Type B pancreatic cell (in vitro differentiated cells): Measurements from ENCODE around the gene PCMT1. TPM values are rescaled to one million over a fixed set of nuclear protein-coding genes. Genes with fewer than 3 reads are reported as not detected.

Experiments
- DNase-seq: peaks from one replicate; pipeline ENCODE4 v3.0.0; 2021; ENCODE audit warnings: mixed read lengths; ENCODE audit not compliant: unreplicated experiment; ENCODE audit errors: extremely low spot score
- H3K27ac Mint-ChIP-seq: 2 replicates; pipeline ENCODE4 v1.8.0; 2021; ENCODE audit warnings: mild to moderate bottlenecking, mixed read lengths
- H3K27me3 Mint-ChIP-seq: 2 replicates; pipeline ENCODE4 v1.8.0; 2021; ENCODE audit warnings: mixed read lengths
- H3K36me3 Mint-ChIP-seq: 2 replicates; pipeline ENCODE4 v1.8.0; 2021; ENCODE audit warnings: mixed read lengths
- H3K4me1 Mint-ChIP-seq: one replicate; pipeline ENCODE4 v1.8.0; 2021; ENCODE audit warnings: mixed read lengths; ENCODE audit not compliant: unreplicated experiment
- H3K4me3 Mint-ChIP-seq: 2 replicates; pipeline ENCODE4 v1.8.0; 2021; ENCODE audit warnings: mild to moderate bottlenecking, mixed read lengths
- H3K9me3 Mint-ChIP-seq: 2 replicates; pipeline ENCODE4 v1.8.0; 2021; ENCODE audit warnings: mixed read lengths
- CTCF ChIP-seq: fragments of 200-600 bp; sonication (generic); conservative IDR thresholded peaks from 2 replicates; pipeline ENCODE4 v1.5.0; 2021; ENCODE audit warnings: antibody characterized with exemption, mild to moderate bottlenecking
- total RNA-seq: library from RNA; stranded (reverse); gene quantifications from 2 replicates; pipeline ENCODE4 v1.2.1, GENCODE V29; 2021; ENCODE audit warnings: low replicate concordance

PCMT1 gene
- total RNA-seq, 1 donor from 2014 or later: 61.2 TPM

GRCh38 chr6:149725785-149726184, 23.8 kb upstream of the PCMT1 start:
- DNase-seq: no peak
- TF ChIP-seq CTCF: no peak
- Mint-ChIP-seq H3K36me3 (peaks cover 4% of the 10 kb centered on the region), H3K4me3 (no peak overlapping the region), H3K4me1 (peaks cover 4% of the 10 kb centered on the region), H3K9me3 (no peaks in the 10 kb centered on the region), H3K27me3 (no peaks in the 10 kb centered on the region), H3K27ac (no peak overlapping the region)

- Mint-ChIP-seq H3K4me1 (peaks cover 4% of the 10 kb centered on the region), H3K27me3 (no peaks in the 10 kb centered on the region), H3K9me3 (no peaks in the 10 kb centered on the region), H3K27ac (no peak overlapping the region), H3K4me3 (no peak overlapping the region), H3K36me3 (peaks cover 4% of the 10 kb centered on the region)
- TF ChIP-seq CTCF: no peak
- no peak for DNase-seq
These were observed 21.6 kb upstream of the PCMT1 start for GRCh38 chr6:149727793-149728498.

GRCh38 chr6:149728499-149729234, 20.9 kb upstream of the PCMT1 start:
- Mint-ChIP-seq H3K36me3 (peaks cover 4% of the 10 kb centered on the region), H3K4me1 (peaks cover 4% of the 10 kb centered on the region), H3K27ac (no peak overlapping the region), H3K27me3 (no peaks in the 10 kb centered on the region), H3K9me3 (no peaks in the 10 kb centered on the region), H3K4me3 (no peak overlapping the region)
- TF ChIP-seq CTCF: no peak
- DNase-seq: peak; percentile 22

GRCh38 chr6:149729824-149730223, 19.7 kb upstream of the PCMT1 start:
- no peaks in the 10 kb centered on the region for H3K4me1 Mint-ChIP-seq
- H3K27ac Mint-ChIP-seq: no peak overlapping the region
- no peaks in the 10 kb centered on the region for H3K27me3 Mint-ChIP-seq
- no peak for DNase-seq
- no peaks in the 10 kb centered on the region for H3K36me3 Mint-ChIP-seq
- no peak overlapping the region for H3K4me3 Mint-ChIP-seq
- no peak for TF ChIP-seq CTCF
- no peaks in the 10 kb centered on the region for H3K9me3 Mint-ChIP-seq

- no peak for DNase-seq
- H3K4me1 Mint-ChIP-seq: no peaks in the 10 kb centered on the region
- H3K27ac Mint-ChIP-seq: no peak overlapping the region
- no peak for TF ChIP-seq CTCF
- no peaks in the 10 kb centered on the region for H3K27me3 Mint-ChIP-seq
- no peaks in the 10 kb centered on the region for H3K9me3 Mint-ChIP-seq
- H3K4me3 Mint-ChIP-seq: no peak overlapping the region
- H3K36me3 Mint-ChIP-seq: peaks cover 3% of the 10 kb centered on the region
These were observed 16.3 kb upstream of the PCMT1 start for GRCh38 chr6:149733089-149733720.
